NB4 (cell line): ENCODE results near the gene MT1H.

ENCODE experiments used
- CTCF ChIP-seq: IDR thresholded peaks from one replicate; pipeline ENCODE4 v1.5.1; 2012; ENCODE audit warnings: low read depth, low read length
- MYC ChIP-seq: IDR thresholded peaks from 2 replicates; pipeline ENCODE4 v1.6.1; 2011; ENCODE audit warnings: low read depth, low read length
- POLR2A ChIP-seq: IDR thresholded peaks from 2 replicates; pipeline ENCODE4 v1.6.1; 2011; ENCODE audit warnings: mild to moderate bottlenecking; ENCODE audit not compliant: insufficient read length; ENCODE audit errors: extremely low read depth
- TF ChIP-seq, protein P1 (sequence below): IDR thresholded peaks from 2 replicates; pipeline ENCODE4 v1.6.1; 2011; ENCODE audit warnings: low read depth, low read length

DNA sequence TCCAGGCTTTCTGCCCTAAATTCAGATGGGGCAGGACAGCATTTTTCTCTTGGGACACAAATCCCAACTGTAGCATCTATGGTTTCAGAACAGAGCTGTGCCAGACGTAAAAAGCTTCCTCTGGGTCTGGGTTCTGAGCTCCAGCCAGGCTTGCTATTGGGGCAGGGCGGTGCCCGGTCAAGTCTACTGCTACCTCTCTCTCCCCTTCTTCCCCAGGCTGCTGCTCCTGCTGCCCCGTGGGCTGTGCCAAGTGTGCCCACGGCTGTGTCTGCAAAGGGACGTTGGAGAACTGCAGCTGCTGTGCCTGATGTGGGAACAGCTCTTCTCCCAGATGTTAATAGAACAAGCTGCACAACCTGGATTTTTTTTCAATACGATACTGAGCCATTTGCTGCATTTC, 36.1 kb upstream of the MT1H start:
- TF ChIP-seq MYC (no peak), CTCF (no peak), POLR2A (no peak)
- TF ChIP-seq, protein P1, sequence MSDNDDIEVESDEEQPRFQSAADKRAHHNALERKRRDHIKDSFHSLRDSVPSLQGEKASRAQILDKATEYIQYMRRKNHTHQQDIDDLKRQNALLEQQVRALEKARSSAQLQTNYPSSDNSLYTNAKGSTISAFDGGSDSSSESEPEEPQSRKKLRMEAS: no peak
